OCI-LY7 (cell line): ENCODE data around the gene SMIM38. TPM values are rescaled to one million over a fixed set of nuclear protein-coding genes. Genes with fewer than 3 reads are reported as not detected.

Experiments used
- BruUV-seq: library from RNA; stranded (reverse); fragments of 400-500 nt; replicated peaks from 2 replicates; lab custom pipeline; 2021; lab: Mats Ljungman, UMichigan
- CTCF ChIA-PET: fragments of 300-600 bp; sonication (Branson Sonifier 250); formaldehyde crosslinking; loops from one replicate; lab custom pipeline; 2022; ENCODE audit warnings: antibody characterized with exemption; ENCODE audit not compliant: unreplicated experiment; lab: Charles Lee
- POLR2A ChIA-PET: fragments of 300-600 bp; sonication (Branson Sonifier 250); formaldehyde crosslinking; loops from one replicate; lab custom pipeline; 2022; ENCODE audit warnings: antibody characterized with exemption; lab: Charles Lee
- DNase-seq: peaks from one replicate; pipeline ENCODE4 v3.0.0-alpha.2; 2015; ENCODE audit warnings: low spot score
- H2AFZ ChIP-seq: fragments of 200-600 bp; sonication (generic), shearing (Covaris generic); 2 replicates; pipeline ENCODE4 v1.6.1; 2014; ENCODE audit warnings: mild to moderate bottlenecking, antibody characterized with exemption, low read length, moderate library complexity
- H3K27ac ChIP-seq: fragments of 200-600 bp; sonication (generic); 2 replicates; pipeline ENCODE4 v1.5.1; 2014; ENCODE audit warnings: mixed run types, low read depth, mild to moderate bottlenecking, moderate library complexity, low read length, inconsistent platforms; ENCODE audit not compliant: poor library complexity, severe bottlenecking
- H3K36me3 ChIP-seq: fragments of 200-600 bp; sonication (generic); 2 replicates; pipeline ENCODE4 v1.6.1; 2014; ENCODE audit warnings: mild to moderate bottlenecking, antibody characterized with exemption, low read length, moderate library complexity, mixed read lengths; ENCODE audit not compliant: insufficient read depth
- H3K4me1 ChIP-seq: fragments of 200-600 bp; sonication (generic); 2 replicates; pipeline ENCODE4 v1.5.1; 2014; ENCODE audit warnings: mild to moderate bottlenecking, low read length; ENCODE audit not compliant: insufficient read depth, poor library complexity, severe bottlenecking
- H3K4me2 ChIP-seq: fragments of 200-600 bp; sonication (generic); 2 replicates; pipeline ENCODE4 v1.6.1; 2014; ENCODE audit warnings: mild to moderate bottlenecking, low read length
- H3K4me3 ChIP-seq: fragments of 200-600 bp; sonication (generic); 2 replicates; pipeline ENCODE4 v1.5.1; 2014; ENCODE audit warnings: mild to moderate bottlenecking, low read depth, low read length; ENCODE audit not compliant: poor library complexity, severe bottlenecking
- H3K79me2 ChIP-seq: fragments of 200-600 bp; sonication (generic); 2 replicates; pipeline ENCODE4 v1.6.1; 2016; ENCODE audit warnings: low read depth, mild to moderate bottlenecking, low read length, moderate library complexity, mixed read lengths; ENCODE audit not compliant: insufficient read depth
- H3K9me2 ChIP-seq: fragments of 200-600 bp; sonication (generic); 2 replicates; pipeline ENCODE4 v1.6.1; 2016; ENCODE audit warnings: mild to moderate bottlenecking, low read length, mixed read lengths; ENCODE audit not compliant: insufficient read depth
- H3K9me3 ChIP-seq: fragments of 200-600 bp; sonication (generic); 2 replicates; pipeline ENCODE4 v1.6.1; 2014; ENCODE audit warnings: mild to moderate bottlenecking, mixed run types, low read length, mixed read lengths
- H4K20me1 ChIP-seq: fragments of 200-600 bp; sonication (generic); 2 replicates; pipeline ENCODE4 v1.6.1; 2014; ENCODE audit warnings: mild to moderate bottlenecking, antibody characterized with exemption, low read length, moderate library complexity, mixed read lengths; ENCODE audit not compliant: insufficient read depth
- CTCF ChIP-seq: fragments of 200-600 bp; sonication (generic); conservative IDR thresholded peaks from 2 replicates; pipeline ENCODE4 v1.5.1; 2014; ENCODE audit warnings: mild to moderate bottlenecking, antibody characterized with exemption, low read length, moderate library complexity, mixed read lengths
- EZH2phosphoT487 ChIP-seq: fragments of 200-600 bp; sonication (generic); IDR thresholded peaks from 2 replicates; pipeline ENCODE4 v1.6.1; 2018; ENCODE audit warnings: low read depth, borderline replicate concordance, mild to moderate bottlenecking, mixed run types, antibody characterized with exemption, low read length, moderate library complexity, mixed read lengths
- intact Hi-C: fragments of 100-400 bp; cut with micrococcal nuclease; formaldehyde crosslinking; loops from one replicate; pipeline ENCODE4 v1.10.0; 2022; ENCODE audit not compliant: unreplicated experiment
- total RNA-seq, 2 experiments: library from RNA; depleted of rRNA in 1 of 2; stranded (reverse); fragments of >200 nt in 1 of 2; shearing (Covaris generic) in 1 of 2; gene quantifications; 2 replicates each; pipeline ENCODE4 v1.2.3, GENCODE V29; 2014 to 2022

SMIM38 gene
- total RNA-seq, 2 experiments from 2014 or later: 0.11 to 0.63 TPM

- TF ChIP-seq CTCF: no peak
- no peak for TF ChIP-seq EZH2phosphoT487
- Histone ChIP-seq H4K20me1 (no peaks in the 10 kb centered on the region), H3K4me2 (no peak overlapping the region), H3K9me2 (no peaks in the 10 kb centered on the region), H3K79me2 (no peaks in the 10 kb centered on the region), H3K9me3 (no peaks in the 10 kb centered on the region), H3K27ac (no peak overlapping the region), H3K4me3 (no peak overlapping the region), H3K4me1 (no peaks in the 10 kb centered on the region), H2AFZ (no peak overlapping the region), H3K36me3 (no peaks in the 10 kb centered on the region)
- ChIA-PET POLR2A (no interaction called here), CTCF (no interaction called here)
- BruUV-seq: no TSS peak
- intact Hi-C loops: no loop called here
- no peak for DNase-seq
Observed at GRCh38 chr11:69116671-69117070, 39.1 kb upstream of the SMIM38 start.

GRCh38 chr11:69119190-69119589 is 36.5 kb upstream of the SMIM38 start:
- Histone ChIP-seq H4K20me1 (no peaks in the 10 kb centered on the region), H3K9me2 (no peaks in the 10 kb centered on the region), H3K79me2 (no peaks in the 10 kb centered on the region), H3K4me3 (no peak overlapping the region), H3K36me3 (no peaks in the 10 kb centered on the region), H3K9me3 (no peaks in the 10 kb centered on the region), H2AFZ (no peak overlapping the region), H3K4me1 (no peaks in the 10 kb centered on the region), H3K4me2 (no peak overlapping the region), H3K27ac (no peak overlapping the region)
- no peak for DNase-seq
- TF ChIP-seq CTCF: no peak
- no peak for TF ChIP-seq EZH2phosphoT487
- ChIA-PET POLR2A (no interaction called here), CTCF (no interaction called here)
- no TSS peak for BruUV-seq
- intact Hi-C loops: no loop called here

- TF ChIP-seq EZH2phosphoT487: no peak
- TF ChIP-seq CTCF: no peak
Observed at GRCh38 chr11:69120096-69120875, 35.4 kb upstream of the SMIM38 start.

More at GRCh38 chr11:69120096-69120875, 35.4 kb upstream of the SMIM38 start:
- no peaks in the 10 kb centered on the region for H4K20me1 ChIP-seq
- ChIA-PET POLR2A (no interaction called here), CTCF (no interaction called here)
- intact Hi-C loops: no loop called here
- no peaks in the 10 kb centered on the region for H3K9me3 ChIP-seq
- no peak overlapping the region for H3K27ac ChIP-seq
- DNase-seq: no peak
- BruUV-seq: no TSS peak
- H3K4me3 ChIP-seq: no peak overlapping the region
- no peaks in the 10 kb centered on the region for H3K36me3 ChIP-seq
- H3K4me1 ChIP-seq: no peaks in the 10 kb centered on the region
- H3K79me2 ChIP-seq: no peaks in the 10 kb centered on the region
- no peaks in the 10 kb centered on the region for H3K9me2 ChIP-seq
- H3K4me2 ChIP-seq: no peak overlapping the region
- no peak overlapping the region for H2AFZ ChIP-seq
